Stimulated activated CD8-positive, alpha-beta memory T cell treated with anti-CD3 and anti-CD28 coated beads, Interleukin-15, amount 100 ng/mL, for 48 hours (primary cell): Measurements from ENCODE around the gene FOXRED2.
"Not testable (repeated sequence)": the region's sequence is repeated elsewhere in the genome, so short reads cannot be mapped to it uniquely, and the experiment has no call there.

Experiments used
- DNase-seq, 2 donors: peaks; one replicate each; pipeline ENCODE4 v3.0.0-alpha.2; 2020; ENCODE audit warnings: low read depth in 2 of 2

FOXRED2 gene

GRCh38 chr22:36470162-36470993 lies 36.5 kb downstream of the FOXRED2 start:
- DNase-seq = peak; percentile 62 to 65

GRCh38 chr22:36469094-36469710 lies 37.6 kb downstream of the FOXRED2 start:
- no peak for DNase-seq

- peak; percentile 8 to 29 for DNase-seq
These were observed 38.9 kb downstream of the FOXRED2 start for GRCh38 chr22:36467946-36468345.

GRCh38 chr22:36467042-36467810 lies 39.6 kb downstream of the FOXRED2 start:
- no peak for DNase-seq

GRCh38 chr22:36466258-36466657 lies 40.6 kb downstream of the FOXRED2 start:
- DNase-seq = no peak

GRCh38 chr22:36465232-36466021 lies 41.4 kb downstream of the FOXRED2 start:
- no peak for DNase-seq

DNA sequence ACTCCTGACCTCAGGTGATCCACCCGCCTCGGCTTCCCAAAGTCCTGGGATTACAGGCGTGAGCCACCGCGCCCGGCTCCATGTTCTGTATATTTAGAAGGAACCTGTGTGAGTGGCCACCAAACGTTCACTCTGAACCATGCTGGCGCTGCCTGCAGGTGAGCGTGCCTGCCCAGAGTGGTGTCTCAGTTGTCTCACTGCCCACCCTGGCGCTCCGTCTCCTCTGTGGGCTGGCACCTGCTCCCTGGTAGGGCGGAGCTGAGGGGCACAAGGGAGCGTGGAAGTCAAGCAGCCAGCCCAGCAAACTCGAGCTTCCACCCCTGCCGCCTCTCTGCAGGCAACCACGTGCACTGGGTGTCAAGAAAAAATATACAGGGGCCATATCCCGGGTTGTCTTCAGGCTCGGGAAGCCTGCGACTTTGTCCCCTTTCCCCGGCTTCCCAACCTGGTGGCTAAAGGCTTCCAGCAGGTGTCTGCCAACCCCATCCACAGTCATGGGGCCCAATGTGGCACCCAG lies 42.1 kb downstream of the FOXRED2 start:
- DNase-seq = no peak

- DNase-seq = no peak
These were observed 43.1 kb downstream of the FOXRED2 start for GRCh38 chr22:36463783-36464184.

- DNase-seq = no peak
These were observed 44.9 kb downstream of the FOXRED2 start for GRCh38 chr22:36461665-36462649.

DNA sequence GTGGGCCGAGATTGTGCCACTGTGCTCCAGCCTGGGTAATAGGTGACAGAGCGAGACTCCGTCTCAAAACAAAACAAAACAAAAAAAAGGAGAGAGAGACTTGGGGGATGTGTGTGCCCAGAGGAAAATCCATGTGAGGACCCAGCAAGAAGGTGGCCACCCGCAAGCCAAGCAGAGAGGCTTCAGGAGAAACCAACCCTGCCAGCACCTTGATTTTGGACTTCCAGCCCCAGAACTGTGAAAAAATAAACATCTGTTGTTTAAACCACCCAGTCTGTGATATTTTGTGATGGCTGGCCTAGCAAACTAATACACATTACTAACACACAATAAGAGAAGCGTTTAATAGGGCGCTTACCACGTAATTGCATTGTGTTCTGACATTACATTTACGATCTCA lies 46.6 kb downstream of the FOXRED2 start:
- DNase-seq = no peak

DNA sequence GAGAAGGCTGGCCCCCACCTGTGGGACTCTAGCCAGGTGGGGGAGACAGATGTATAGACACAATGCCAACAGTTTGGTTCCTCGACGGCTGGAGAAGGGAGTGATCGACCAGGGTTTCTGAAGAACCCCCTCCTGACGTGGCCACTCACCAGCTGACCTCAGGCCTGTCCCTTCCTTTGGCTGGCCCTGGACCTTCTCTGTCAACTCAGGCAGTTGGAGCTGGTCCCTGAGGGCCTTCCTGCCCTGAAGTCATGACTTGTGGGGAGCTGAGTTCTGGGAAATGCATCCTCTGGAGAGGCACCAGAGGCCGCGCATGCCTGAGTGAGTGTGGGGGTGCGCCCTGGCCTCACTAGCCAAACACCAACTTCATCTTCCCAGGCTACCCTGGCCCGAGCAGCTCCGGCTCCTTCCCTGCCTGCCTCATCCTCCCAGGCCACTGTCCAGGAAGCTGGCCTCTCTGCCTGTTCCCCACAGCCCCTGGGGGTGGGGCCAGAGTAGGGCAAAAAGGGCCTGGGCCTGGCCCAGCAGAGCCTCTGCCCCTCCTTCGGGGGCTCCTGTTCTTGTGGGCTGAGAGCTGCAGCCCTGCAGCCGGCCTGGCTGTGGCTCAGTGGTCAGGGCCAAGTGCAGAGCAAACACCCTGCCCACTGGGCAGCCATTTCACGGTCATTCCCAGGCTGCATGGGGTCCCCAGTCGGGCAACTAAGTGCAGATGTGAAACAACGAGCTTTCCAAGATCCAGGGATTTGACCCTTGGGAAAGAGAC lies 49.0 kb downstream of the FOXRED2 start:
- no peak for DNase-seq

GRCh38 chr22:36456464-36456845 lies 50.4 kb downstream of the FOXRED2 start:
- no peak for DNase-seq

- DNase-seq = no peak
These were observed 51.0 kb downstream of the FOXRED2 start for GRCh38 chr22:36455571-36456463.

- DNase-seq = peak; percentile 95 to 96
These were observed 51.8 kb downstream of the FOXRED2 start for GRCh38 chr22:36454916-36455570.

DNA sequence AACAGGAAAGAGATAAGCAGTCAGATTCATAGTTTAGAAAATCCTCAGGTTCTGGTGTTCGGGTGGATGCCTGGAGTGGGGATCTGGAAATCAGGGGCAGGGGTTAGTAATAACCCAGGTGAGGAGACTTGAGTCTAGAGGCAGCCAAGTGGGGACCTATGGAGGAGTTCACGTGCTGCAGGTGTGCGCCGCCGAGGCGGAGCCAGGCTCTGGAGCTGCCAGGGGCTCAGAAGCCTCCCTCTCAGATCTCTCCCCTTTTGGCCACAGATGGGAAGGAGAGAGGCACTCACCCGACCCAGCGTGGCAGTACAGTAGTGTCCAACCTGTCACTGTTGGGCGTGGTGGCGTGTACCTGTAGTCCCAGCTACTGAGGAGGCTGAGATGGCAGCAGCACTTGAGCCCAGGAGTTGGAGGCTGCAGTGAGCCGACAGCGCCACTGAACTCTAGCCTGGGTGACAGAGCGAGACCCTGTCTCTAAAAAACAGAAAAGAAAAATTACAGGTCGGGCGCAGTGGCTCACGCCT lies 52.9 kb downstream of the FOXRED2 start:
- no peak for DNase-seq

- not testable (repeated sequence) for DNase-seq
These were observed 53.7 kb downstream of the FOXRED2 start for GRCh38 chr22:36452978-36453607.
